C4-2B (cell line): ENCODE measurements around the gene RNF224.

Source experiments
- H3K27ac ChIP-seq: fragments of 450-650 bp; 2 replicates; pipeline ENCODE4 v1.5.1; 2017
- CTCF ChIP-seq: fragments of 450-650 bp; conservative IDR thresholded peaks from 2 replicates; pipeline ENCODE4 v1.5.1; 2017; ENCODE audit warnings: mild to moderate bottlenecking
- ZFX ChIP-seq: fragments of 450-650 bp; IDR thresholded peaks from 2 replicates; pipeline ENCODE4 v1.6.1; 2017

RNF224 gene

DNA sequence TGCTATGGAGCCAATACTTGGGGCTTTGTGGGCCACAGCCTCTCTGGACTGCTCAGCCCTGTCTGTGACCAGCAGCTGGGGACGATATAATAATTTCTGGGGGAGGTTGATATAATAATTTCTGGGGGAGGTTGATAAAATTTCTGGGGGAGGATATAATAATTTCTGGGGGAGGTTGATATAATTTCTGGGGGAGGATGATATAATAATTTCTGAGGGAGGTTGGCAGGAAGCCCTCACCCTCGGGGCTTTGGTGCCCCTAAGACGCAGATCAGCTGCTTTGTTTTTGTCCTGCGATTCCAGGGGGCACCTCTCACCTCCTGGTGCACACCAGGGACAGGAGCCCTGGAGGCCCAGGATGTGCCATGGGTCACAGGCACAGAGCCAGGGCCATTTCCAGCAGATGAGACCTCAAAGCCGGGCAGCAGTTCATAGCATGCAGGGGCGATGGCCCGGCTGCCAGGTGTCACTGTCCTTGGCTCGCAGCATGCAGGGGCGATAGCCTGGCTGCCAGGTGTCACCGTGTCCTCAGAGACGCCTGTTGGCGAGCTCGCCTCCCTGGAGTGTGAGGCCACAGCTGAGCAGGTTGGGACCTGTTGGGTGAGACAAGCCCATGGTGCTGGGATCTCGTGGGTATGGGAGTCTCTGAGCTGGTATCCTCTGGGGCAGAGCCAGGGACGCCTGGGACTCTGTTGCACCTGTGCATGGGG is 46.5 kb downstream of the RNF224 start:
- no peak for TF ChIP-seq CTCF
- no peak for TF ChIP-seq ZFX

DNA sequence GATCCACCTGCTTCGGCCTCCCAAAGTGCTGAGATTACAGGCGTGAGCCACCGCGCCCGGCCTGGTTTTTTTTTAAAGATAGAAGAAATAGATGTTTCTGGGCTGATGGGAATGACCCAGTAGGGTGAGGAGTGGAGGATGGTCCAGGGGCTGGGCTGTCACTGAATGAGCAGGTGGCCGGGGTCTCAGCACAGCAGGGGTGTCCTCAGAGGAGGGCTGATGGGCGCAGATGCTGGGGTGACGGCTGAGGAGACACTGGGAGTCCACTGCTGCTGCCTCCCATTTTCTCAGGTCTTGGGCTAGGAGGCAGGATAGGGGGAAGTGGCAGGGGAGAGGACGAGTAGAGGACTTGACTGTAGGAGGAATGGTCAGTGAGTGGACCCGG is 47.9 kb downstream of the RNF224 start:
- no peak overlapping the region for H3K27ac ChIP-seq
- no peak for TF ChIP-seq ZFX
- TF ChIP-seq CTCF = no peak

More for the DNA sequence above, 46.5 kb downstream of the RNF224 start:
- H3K27ac ChIP-seq = peak overlapping the region; percentile 1; the same call in 1 of the 2 replicates

DNA sequence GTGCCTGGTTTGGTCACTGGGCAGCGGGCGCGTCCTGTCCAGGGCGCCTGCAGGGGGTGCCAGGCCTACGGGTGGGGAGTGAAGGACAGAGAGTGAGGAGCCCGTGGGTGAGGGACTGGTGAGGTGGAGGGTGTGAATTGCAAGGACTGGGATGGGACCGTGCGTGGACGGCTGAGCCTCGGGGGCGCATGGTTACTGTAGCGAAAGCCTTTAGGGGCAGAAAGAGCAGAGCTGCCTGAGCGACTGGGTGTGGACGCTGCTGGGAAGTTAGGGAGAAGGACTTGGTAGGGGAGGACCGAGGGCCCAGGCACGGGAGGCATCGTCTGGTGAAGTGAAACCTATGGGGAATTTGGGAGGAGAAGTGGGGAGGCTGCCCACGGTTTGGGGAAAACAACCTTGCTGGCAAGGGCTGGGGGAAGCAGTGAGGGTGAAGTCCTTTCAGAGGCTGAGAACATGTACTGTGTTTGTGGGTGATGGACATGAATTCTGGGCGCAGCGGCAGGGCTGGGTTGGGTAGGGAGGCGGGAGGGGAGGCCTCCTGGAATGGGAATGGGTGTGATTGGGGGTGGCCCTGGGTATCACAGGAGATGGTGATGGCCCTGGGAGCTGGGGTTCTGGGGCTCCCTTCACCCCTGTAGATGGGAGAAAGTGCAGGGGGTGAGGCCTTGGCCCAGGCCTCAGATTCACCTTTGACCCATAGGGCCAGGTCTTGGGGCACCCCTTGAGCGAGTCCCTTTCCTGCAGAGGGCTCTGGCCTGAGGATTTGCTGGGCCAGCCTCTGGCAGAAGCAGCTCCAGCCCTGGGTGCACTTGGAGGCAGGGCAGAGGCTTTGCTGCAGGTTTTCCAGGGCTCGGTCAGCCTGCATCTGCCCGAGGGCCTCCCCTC is 48.5 kb downstream of the RNF224 start:
- no peak overlapping the region for H3K27ac ChIP-seq
- TF ChIP-seq ZFX (no peak), CTCF (no peak)

- no peak overlapping the region for H3K27ac ChIP-seq
- no peak for TF ChIP-seq CTCF
- TF ChIP-seq ZFX = no peak
Measured at GRCh38 chr9:137276473-137277328, 49.4 kb downstream of the RNF224 start.

GRCh38 chr9:137277329-137278041 is 50.2 kb downstream of the RNF224 start, which contains the start of gene TOR4A:
TOR4A (plus strand) TSS chr9:137277726; CDS start chr9:137278690, 964 bp downstream.
- H3K27ac ChIP-seq = no peak within 1 kb of the TSS
- TF ChIP-seq CTCF (no peak), ZFX (no peak)

- no peak for TF ChIP-seq ZFX
- TF ChIP-seq CTCF = no peak
- no peak overlapping the region for H3K27ac ChIP-seq
Measured at GRCh38 chr9:137278061-137278701, 50.9 kb downstream of the RNF224 start.
